GM18499 (cell line): ENCODE data around the gene TMEM45A.
"Not testable (repeated sequence)": the region's sequence is repeated elsewhere in the genome, so short reads cannot be mapped to it uniquely, and the experiment has no call there.

Experiments
- ATAC-seq: cut with Tn5 transposase; IDR thresholded peaks from one replicate; pipeline ENCODE4 v1.9.1; 2021; ENCODE audit warnings: moderate number of reproducible peaks; ENCODE audit not compliant: insufficient read depth, unreplicated experiment

Gene TMEM45A

GRCh38 chr3:100492059-100493006 is at the start of gene TMEM45A:
Gene TMEM45A (plus strand): TSS chr3:100492619. CDS start chr3:100555212, 62,593 bp downstream.
- ATAC-seq: peak; percentile 69

GRCh38 chr3:100443690-100444089 is 48.7 kb upstream of the TMEM45A start:
- ATAC-seq: no peak

- not testable (repeated sequence) for ATAC-seq
Observed at GRCh38 chr3:100447067-100447466, 45.4 kb upstream of the TMEM45A start.

GRCh38 chr3:100448079-100448478 is 44.3 kb upstream of the TMEM45A start:
- no peak for ATAC-seq

GRCh38 chr3:100449214-100449613 is 43.2 kb upstream of the TMEM45A start:
- no peak for ATAC-seq

- no peak for ATAC-seq
Observed at GRCh38 chr3:100454677-100455076, 37.7 kb upstream of the TMEM45A start.

- no peak for ATAC-seq
Observed at GRCh38 chr3:100455841-100456550, 36.4 kb upstream of the TMEM45A start.

- no peak for ATAC-seq
Observed at GRCh38 chr3:100456745-100457144, 35.7 kb upstream of the TMEM45A start.

GRCh38 chr3:100457811-100458210 is 34.6 kb upstream of the TMEM45A start:
- no peak for ATAC-seq

GRCh38 chr3:100458814-100459213 is 33.6 kb upstream of the TMEM45A start:
- ATAC-seq: no peak

- ATAC-seq: peak; percentile 84
Observed at GRCh38 chr3:100463002-100463401, 29.4 kb upstream of the TMEM45A start.

GRCh38 chr3:100463646-100464155 is 28.7 kb upstream of the TMEM45A start:
- no peak for ATAC-seq

- ATAC-seq: no peak
Observed at GRCh38 chr3:100465892-100466777, 26.3 kb upstream of the TMEM45A start.

GRCh38 chr3:100467133-100467532 is 25.3 kb upstream of the TMEM45A start:
- ATAC-seq: no peak

- no peak for ATAC-seq
Observed at GRCh38 chr3:100468676-100469075, 23.7 kb upstream of the TMEM45A start.

- ATAC-seq: no peak
Observed at GRCh38 chr3:100470951-100471350, 21.5 kb upstream of the TMEM45A start.

- no peak for ATAC-seq
Observed at GRCh38 chr3:100471444-100471843, 21.0 kb upstream of the TMEM45A start.

GRCh38 chr3:100477851-100478360 is 14.5 kb upstream of the TMEM45A start:
- not testable (repeated sequence) for ATAC-seq

GRCh38 chr3:100478521-100478920 is 13.9 kb upstream of the TMEM45A start:
- ATAC-seq: not testable (repeated sequence)

GRCh38 chr3:100480081-100480480 is 12.3 kb upstream of the TMEM45A start:
- no peak for ATAC-seq
